Measurements from ENCODE around the gene NPFFR2. TPM values are rescaled to one million over a fixed set of nuclear protein-coding genes. Genes with fewer than 3 reads are reported as not detected.
A peak's percentile ranks its signal among the peaks of the same experiment; 100 is the strongest.

The NPFFR2 gene
- total and polyA plus RNA-seq, 8 donors: not detected

- no peak overlapping the region for H3K27ac ChIP-seq
- no peak for TF ChIP-seq CTCF (IDR thresholded peaks at IDR 0.05)
- ATAC-seq (no peak), DNase-seq (no peak)
- no peaks in the 10 kb centered on the region for H3K4me1 ChIP-seq
- no peaks in the 10 kb centered on the region for H3K36me3 ChIP-seq
- no peaks in the 10 kb centered on the region for H3K27me3 ChIP-seq
- H3K9me3 ChIP-seq: no peaks in the 10 kb centered on the region
- intact Hi-C loops (cut with DNase I): no loop called here
- no peak overlapping the region for H3K4me3 ChIP-seq
Observed at GRCh38 chr4:72109959-72110497, 78.2 kb downstream of the NPFFR2 start.

- H3K9me3 ChIP-seq: no peaks in the 10 kb centered on the region
- no peaks in the 10 kb centered on the region for H3K27me3 ChIP-seq
- H3K4me1 ChIP-seq: no peaks in the 10 kb centered on the region
- DNase-seq (no peak), ATAC-seq (no peak)
- H3K36me3 ChIP-seq: no peaks in the 10 kb centered on the region
- intact Hi-C loops (cut with DNase I): no loop called here
- TF ChIP-seq CTCF (IDR thresholded peaks at IDR 0.05): no peak
- H3K27ac ChIP-seq: no peak overlapping the region
- no peak overlapping the region for H3K4me3 ChIP-seq
Observed at GRCh38 chr4:72110886-72111285, 79.1 kb downstream of the NPFFR2 start.

DNA sequence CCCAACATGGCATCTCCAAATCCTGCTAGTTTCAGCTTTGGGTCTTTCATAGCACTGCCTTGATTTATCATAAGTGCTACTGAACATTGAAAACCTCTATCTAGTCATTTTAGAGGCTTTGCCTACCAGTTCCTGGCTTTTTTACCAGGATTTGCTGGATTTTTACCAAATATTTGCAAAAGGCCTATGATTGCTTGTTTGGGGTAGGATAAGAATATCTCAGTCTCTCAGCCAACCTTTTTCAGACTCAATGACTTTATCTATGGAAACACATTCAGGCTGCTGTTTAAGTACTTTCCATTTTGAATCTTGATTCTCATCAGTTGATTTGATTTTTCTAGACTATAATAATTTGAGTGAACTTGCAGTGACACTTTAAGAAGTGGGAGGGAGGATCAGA, 80.1 kb downstream of the NPFFR2 start:
- DNase-seq: no peak
- no peak for ATAC-seq
- intact Hi-C loops (cut with DNase I): no loop called here
- Histone ChIP-seq H3K4me3 (no peak overlapping the region), H3K27ac (no peak overlapping the region), H3K9me3 (no peaks in the 10 kb centered on the region), H3K36me3 (no peaks in the 10 kb centered on the region), H3K27me3 (no peaks in the 10 kb centered on the region), H3K4me1 (no peaks in the 10 kb centered on the region)
- TF ChIP-seq CTCF (IDR thresholded peaks at IDR 0.05): no peak

DNA sequence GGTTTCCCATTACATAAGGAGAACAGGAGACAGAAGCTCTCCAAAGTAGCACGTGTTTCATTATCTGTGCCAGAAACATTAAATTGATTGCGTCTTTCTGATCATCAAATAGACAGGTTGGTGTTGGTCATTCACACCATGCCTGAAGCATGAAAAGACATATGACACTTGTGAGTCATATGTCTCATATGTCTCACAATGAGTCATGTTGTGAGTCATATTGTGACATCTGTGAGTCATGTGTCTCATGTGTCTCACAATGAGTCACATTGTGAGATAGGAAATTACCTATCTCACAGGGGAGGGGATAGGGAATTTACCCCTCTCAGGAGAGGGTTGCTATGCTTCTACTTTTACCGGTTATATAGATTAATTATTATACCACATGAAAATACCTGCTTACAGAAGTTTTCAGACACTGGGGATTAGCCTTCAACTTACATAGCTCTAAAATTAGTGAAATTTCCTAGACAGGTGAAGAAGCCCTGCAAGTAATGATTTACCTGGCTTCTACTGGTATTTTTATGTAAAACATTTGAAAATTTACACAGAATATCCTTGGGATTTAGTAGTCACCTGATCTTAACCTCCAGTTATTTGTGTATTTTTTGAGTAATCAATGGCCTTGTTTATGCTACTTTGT, 80.8 kb downstream of the NPFFR2 start:
- H3K36me3 ChIP-seq: no peaks in the 10 kb centered on the region
- ATAC-seq (peak; percentile 39), DNase-seq (no peak)
- intact Hi-C loops (cut with DNase I): no loop called here
- TF ChIP-seq CTCF (IDR thresholded peaks at IDR 0.05): no peak
- H3K4me1 ChIP-seq: no peaks in the 10 kb centered on the region
- no peaks in the 10 kb centered on the region for H3K9me3 ChIP-seq
- no peak overlapping the region for H3K27ac ChIP-seq
- H3K27me3 ChIP-seq: no peaks in the 10 kb centered on the region
- H3K4me3 ChIP-seq: no peak overlapping the region

DNA sequence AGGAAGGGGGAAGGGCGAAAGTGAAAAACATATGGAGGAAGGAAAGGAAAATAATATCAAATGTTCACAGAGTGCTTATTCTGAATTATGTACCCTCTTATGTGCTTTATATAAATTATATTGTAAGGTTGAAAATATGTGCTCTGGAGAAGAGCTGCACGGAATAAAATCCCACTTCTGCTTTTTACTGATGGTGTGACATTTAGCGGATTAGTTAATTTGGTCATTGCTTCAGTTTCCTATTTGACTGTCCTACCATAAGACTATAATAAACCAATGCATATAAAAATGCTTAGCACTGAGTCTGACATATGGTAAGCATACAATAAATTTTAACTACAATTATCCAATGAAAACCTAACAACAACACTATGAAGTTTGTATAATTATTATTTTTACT, 86.2 kb downstream of the NPFFR2 start:
- no peaks in the 10 kb centered on the region for H3K27me3 ChIP-seq
- no peak overlapping the region for H3K4me3 ChIP-seq
- no peak overlapping the region for H3K27ac ChIP-seq
- intact Hi-C loops (cut with DNase I): no loop called here
- DNase-seq (no peak), ATAC-seq (no peak)
- TF ChIP-seq CTCF (IDR thresholded peaks at IDR 0.05): no peak
- no peaks in the 10 kb centered on the region for H3K36me3 ChIP-seq
- no peaks in the 10 kb centered on the region for H3K9me3 ChIP-seq
- no peaks in the 10 kb centered on the region for H3K4me1 ChIP-seq
